GM19455 (cell line): Measurements from ENCODE around the gene C20orf173.
"Not testable (repeated sequence)": the region's sequence is repeated elsewhere in the genome, so short reads cannot be mapped to it uniquely, and the experiment has no call there.

Source experiments
- ATAC-seq: cut with Tn5 transposase; IDR thresholded peaks from one replicate; pipeline ENCODE4 v1.9.1; 2021; ENCODE audit not compliant: unreplicated experiment

The C20orf173 gene, protein sequence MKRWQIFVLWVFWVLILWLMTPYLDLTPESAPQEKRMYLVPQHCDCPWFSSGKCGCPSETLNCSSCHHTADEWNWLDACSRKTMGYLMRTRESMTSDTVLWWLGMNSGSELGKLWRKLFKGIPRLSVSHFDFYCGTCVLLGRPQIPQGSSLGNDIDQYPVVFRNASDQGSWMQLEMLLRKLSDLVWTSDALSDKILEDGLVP

DNA sequence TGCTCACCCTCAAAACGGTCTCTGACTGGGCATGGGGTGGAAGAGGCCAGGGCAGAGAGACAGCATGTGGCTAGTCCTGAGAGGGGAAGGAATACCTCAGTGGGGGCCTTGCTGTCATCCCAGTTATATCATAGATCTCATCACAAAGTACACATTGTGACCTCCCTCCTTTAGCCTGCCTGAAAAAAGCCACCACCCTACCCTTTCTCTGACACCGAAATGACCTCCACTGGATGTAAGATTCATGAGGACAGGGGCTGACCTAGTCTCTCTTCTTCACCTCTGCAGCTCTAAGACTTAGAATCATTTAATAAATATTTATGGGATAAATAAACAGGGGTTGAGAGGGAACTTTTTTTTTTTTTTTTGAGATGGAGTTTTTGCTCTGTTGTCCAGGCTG is at the start of gene C20orf173:
TSS of gene C20orf173 (minus strand) at position 101 of the 400 bp plus-strand sequence. CDS start 279 bp downstream, outside the sequence.
- ATAC-seq = no peak

DNA sequence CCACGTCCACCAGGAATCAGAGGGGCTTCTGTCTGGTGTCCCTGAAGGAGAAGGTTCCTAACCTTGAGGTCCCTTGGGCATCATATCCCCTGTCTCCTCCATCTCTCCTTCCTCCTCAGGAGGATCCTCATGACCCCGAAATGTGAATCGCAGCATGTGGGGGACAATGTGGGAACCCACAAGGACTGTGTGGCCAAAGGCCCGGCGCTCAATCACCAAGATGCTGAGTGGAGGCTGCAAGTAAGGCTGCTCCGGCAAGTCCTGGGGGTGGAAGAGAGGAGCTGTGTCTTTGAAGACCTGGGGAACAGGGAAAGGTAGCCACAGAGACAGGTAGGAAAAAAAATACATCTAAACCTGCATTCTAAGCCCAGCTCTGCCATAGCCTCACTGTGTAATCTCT is 49.7 kb upstream of the C20orf173 start:
- no peak for ATAC-seq

DNA sequence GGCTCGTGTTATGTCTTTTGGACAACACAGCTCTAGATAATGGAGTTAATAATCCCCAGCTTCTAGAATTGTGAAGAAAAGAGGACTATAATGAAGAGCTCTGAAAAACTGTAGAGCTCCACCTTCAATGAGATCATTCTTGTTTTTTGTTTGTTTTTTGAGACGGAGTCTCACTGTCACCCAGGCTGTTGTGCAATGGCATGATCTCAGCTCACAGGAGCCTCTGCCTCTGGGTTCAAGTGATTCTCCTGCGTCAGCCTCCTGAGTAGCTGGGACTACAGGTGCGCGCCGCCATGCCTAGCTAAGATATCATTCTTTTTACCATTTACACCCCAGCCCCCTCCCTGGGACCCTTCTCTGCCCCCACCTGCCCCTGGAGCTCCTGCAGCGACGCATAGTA is 49.0 kb upstream of the C20orf173 start:
- ATAC-seq = no peak

DNA sequence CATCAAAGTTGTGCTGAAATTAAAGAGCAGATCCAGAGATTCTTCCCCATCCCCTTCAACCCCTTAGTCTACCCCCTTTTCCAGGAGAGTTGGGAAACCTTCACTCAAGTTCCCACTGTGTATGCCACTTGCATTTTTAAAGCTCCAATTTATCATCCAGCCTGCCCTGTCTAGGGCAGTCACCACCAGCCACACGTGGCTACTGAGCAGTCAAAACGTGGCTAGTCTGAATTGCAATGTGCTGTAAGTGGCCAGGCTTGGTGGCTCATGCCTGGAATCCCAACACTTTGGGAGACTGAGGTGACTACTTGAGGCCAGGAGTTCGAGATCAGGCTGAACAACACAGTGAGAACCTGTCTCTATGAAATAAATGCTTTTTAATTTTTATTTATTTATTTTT is 47.4 kb upstream of the C20orf173 start:
- ATAC-seq = no peak

DNA sequence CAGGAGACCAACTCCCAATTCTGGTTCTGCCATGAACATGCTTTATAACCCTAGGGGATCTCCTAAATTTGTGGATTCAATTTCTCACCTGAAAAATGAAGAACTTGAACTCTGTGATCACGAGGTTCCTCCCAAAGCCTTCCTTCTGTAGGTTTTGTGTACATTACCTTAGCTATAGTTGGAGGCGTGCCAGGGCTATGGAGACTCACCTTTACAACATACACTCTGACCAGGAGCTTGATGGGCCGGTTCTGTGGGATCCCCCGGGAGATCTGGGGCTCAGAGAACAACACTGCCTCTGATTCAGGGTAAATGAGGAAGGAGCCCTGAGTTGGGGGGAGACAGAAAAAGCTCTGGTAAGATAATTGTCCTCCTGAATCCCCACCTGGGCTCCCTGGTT is 46.5 kb upstream of the C20orf173 start:
- no peak for ATAC-seq

DNA sequence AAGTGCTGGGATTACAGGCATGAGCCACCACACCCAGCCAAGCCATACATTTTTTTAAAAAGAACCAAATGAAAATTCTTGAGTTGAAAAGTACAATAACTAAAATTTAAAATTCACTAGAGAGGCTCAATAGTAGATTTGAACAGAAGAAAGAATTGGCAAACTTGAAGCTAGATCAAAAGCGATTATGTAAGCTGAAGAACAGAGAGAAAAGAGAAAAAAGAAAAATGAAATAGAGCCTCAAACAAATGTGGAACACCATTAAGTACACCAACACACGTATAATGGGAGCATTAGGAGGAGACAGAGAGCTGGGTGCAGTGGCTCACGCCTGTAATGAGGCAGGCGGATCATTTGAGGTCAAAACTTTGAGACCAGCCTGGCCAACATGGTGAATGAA is 43.4 kb upstream of the C20orf173 start:
- ATAC-seq = no peak

DNA sequence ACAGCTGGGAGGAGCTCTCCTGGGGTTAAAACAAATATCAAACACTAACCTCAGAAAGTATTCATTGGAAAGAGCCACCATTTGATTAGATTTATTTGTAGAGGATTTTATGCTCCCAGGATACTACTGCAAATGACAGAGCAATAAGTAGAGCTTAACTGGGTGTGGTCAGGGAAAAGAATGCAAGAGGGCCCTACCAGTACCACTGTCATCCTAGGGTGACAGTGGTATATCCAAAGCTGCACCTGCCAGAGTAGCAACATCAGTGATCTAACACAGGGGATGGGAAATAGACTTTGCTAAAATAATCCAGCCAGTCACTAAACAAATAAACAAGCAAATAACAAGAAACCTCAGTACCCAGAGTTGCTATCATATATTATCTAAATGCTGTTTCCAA is 42.1 kb upstream of the C20orf173 start:
- ATAC-seq = no peak

DNA sequence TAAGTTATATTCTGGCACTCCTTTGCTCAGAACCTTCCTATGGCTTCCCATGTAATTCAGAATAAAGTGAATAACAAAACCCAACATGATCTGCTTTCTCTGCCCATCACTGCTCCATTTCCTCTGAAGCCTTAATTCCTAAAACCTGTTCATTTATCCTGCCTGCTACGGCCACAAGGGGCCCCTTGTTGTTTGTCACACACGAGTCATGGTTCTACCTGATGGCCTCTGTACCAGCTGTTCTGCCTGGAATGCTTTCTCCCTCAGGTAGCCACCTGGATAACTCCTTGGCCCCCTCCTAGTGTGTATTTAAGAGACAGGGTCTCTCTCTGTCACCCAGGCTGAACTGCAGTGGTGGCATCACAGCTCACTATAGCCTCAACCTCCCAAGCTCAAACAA is 39.2 kb upstream of the C20orf173 start:
- ATAC-seq = no peak

DNA sequence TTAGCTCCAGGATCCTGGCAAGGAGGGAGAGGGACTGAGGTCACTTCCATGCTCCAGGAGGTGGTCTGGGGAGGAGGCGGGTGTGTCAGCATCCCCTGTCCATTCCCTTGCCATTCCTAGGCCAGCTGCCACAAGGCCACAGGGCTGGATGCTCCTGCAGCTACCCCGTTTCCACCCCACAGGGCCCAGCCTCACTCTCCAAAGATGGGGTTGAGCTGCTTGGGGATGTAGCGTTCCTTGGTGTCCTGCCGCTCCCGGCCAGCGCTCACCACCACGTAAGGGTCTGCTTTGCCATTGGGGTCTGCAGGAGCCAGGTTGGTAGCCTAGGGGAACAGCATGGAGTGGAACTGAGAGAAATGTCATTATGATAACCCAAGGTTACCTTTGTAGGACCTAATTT is 35.5 kb upstream of the C20orf173 start:
- ATAC-seq = no peak

DNA sequence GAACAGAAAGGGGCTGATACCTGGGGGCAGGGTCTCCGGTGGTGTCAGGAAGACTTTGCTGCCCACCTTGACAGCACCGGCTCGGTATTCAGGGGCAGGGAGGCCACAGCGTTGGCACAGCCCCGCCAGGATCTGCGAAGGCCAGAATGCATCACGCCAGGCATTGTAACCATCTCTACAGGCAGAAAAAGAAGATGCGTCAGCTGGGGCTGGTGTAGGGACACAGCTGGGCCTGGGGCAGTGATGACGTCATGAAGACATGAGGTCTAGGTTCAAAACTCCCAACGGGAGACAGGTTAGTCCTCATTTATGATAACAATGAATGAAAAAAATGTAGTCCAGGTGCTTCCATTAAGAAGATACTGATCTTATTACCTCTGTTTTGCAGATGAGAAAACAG is 34.4 kb upstream of the C20orf173 start:
- no peak for ATAC-seq

DNA sequence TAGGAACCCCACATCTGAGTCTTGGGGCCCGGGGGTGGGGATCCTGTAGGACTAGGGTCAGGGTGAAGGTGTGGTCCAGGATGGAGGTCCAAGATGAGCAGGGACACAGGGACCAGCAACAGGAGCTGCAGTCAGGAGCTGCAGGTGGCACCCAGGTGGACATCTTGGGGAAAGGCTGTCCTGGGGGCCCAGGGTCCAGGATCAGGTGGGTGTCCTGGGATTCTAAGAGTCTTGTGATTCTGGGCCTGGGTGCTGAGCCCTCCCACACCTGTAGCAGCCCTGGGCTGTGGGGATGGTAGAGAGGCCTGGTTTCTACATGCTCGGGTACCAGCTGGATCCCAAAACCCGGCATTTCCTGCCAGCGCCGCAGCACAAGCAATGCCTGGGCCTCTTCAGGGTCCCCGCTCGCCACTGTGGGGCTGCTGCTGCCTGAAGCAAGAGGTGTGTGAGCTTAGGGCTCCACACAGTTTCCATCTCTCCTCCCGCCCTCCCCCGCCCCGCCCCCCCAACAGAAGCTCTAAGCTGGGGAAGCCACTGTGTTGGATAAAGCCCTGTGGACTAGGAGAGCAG is 33.2 kb upstream of the C20orf173 start:
- ATAC-seq = no peak

DNA sequence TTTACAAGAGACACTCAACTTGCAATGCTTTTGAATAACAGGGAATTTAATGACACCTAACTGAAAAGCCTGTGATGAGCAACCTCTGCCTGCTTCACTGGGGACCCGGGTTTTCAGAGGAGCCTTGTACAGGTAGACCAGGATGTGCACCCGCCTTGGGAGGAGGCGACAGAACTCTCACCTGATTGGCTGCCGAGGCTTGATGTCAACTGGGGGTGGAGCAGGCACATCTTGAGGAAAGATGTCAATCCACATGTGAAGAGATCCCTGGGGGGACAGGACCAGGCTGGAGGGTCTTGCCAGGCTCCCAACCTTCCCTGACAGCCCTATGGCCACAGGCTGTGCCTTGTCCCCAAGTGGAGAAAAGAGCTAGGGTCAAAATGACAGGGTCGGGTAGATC is 32.2 kb upstream of the C20orf173 start:
- ATAC-seq = no peak

DNA sequence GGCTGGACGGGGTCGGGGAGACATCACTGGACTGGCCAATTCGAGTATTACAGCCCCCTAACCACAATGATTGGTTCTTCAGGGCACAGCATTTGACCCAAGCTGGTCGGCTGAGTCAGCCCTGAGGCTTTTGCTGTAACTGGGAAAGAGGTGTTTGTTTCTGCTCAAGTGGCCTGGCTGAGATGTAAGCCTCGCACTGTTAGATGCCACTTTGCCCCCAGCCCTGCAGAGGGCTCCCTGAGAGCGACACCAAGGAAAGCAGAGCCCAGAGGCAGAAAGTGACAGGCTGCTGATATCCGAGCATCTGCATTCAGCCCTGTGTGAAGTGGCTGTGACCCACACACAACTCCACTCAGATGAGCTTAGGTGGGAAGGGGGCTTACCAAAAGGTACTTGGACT is 31.8 kb upstream of the C20orf173 start:
- ATAC-seq = no peak

DNA sequence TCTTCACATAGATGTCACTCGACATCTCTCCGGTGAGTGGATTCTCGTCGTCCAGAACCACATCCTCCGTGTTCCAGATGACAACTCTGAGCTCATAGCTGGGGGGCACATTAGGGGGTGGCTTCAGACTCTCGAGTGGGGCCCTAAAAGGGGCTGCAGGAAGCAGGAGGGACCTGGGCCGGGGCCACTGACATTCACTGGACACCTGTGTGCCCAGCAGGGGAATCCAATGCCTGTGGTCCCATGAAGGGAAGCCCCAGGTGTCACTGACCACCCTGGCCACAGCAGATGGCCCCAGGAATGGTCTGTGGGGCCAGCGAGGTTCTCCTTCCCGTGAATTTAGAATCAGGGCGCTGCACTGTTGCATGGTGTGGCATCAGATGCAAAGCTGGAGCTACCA is 31.1 kb upstream of the C20orf173 start:
- no peak for ATAC-seq

DNA sequence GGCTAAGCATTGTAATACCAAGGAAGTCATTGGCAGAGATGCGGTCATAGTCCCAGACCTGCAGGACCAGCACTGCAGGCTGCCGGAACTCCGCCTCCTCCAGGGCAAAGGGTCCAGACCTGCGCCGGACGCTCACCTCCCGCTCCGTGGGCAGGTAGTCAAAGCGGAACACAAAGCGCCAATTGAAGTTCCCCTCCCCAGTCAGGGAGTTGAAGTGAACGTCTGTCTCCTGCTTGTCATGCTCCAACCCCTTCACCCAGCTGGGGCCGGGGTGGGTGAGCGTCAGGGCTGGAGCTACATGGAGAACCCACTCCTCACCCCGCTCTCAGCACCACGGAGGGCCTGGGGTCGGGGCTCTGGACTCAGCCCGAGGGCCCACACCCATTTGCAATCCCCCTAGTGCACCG is 30.7 kb upstream of the C20orf173 start:
- no peak for ATAC-seq

DNA sequence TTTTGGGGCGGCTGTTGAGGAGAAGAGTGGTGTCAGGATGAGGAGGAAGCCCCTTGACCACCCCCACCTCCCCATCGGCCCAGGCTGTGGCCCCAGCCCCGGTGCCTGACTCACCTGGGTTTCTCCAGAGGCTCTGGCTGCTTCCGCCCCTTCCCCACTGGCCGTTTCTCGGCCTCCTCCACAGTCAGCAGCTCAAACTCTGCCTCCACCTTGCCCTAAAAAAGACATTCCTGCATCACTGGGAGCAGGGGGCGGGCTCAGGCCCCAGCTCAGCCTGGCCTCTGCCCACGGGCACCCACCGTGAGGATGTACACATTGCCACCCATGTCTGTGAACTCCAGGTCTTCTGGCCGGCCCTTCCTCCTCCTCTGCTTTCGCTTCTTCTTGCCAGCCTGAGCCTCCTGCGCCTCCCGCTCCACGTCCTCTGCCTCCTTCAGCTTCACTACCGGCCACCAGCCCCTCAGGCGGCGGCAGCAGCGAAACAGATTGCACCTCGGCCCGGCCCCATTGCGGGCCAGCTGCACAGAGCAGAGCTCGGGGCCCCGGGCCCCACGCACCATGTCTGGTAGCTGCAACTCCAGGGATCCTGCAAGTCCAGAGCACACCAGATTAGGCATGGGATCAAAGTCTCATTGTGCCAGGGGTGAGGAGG is 29.7 kb upstream of the C20orf173 start:
- ATAC-seq = no peak

DNA sequence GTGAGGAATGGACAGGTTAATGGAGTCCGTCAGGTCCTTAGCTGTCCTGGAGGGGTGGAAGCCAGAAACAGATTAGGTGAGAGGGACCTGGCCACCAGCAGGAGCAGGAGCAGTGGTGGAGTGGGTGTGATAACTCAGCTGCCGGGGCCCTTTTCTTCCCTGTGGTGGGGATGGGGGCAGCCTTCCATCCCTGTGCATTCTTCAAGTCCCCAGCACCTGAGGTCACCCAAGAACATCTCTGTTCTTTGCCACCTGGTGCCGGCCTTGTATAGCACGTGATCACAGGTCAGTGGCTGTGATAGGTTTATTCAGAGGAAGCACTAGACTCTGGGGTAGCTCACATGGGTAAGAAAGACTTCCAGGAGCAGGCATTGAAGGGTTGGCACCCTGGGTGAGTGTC is 29.0 kb upstream of the C20orf173 start:
- ATAC-seq = no peak

DNA sequence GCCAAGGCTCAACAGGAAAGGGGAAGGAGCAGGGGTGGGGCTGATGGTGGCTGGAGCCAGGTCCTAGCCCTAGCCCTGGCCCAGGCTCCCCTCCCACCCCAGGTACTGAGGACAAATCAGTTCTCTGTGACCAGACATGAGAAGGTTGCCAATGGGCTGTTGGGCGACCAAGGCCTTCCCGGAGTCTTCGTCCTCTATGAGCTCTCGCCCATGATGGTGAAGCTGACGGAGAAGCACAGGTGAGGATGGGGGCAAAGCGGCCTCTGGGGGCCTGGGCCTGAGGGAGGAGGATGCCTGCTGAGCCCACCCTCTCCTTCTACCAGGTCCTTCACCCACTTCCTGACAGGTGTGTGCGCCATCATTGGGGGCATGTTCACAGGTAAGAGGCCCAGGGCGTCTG is 27.4 kb upstream of the C20orf173 start:
- no peak for ATAC-seq

DNA sequence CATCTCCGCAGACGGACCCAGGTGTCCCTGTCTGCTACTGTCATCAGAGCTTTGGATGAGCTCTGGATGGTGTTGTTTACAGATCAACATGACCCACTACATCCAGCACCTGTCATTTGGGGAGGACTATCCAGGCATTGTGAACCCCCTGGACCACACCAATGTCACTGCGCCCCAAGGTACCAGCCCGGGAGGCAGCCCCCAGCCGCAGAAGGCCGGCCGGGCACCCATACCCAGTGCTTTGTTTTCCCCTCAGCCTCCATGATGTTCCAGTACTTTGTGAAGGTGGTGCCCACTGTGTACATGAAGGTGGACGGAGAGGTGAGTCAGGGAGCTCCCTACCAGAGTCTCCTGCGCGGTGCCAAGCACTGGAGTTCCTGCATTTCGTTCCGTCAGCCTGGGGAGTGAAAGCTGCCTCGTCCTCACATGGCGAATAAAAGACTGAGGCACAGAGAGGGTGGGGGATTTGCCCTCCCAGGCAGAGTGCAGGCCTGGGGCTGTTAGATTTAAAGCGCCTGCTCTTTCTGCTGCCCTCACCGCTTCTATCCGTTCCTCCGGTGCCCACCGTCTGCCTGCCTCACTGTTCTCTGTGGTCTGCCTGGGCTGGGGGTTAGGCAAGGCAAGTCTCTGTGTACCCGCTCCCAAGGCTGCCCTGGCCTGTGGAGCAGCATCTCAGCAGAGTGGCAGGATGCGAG is 26.6 kb upstream of the C20orf173 start:
- ATAC-seq = no peak

DNA sequence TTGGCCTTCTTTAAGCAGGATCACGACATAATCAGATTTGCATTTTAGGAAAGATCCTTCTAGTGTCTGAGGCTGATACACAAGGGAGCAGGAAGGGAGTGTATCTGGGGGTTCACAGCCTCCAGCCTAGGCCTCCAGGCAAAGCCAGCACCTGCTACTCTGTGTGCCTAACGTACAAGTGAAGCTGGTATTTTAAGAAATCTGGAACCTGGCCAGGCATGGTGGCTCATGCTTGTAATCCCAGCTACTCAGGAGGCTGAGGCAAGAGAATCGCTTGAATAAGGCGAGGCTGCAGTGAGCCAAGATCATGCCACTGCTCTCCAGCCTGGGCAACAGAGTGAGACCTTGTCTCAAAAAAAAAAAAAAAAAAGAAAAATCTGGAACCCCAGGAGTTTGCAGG is 26.0 kb upstream of the C20orf173 start:
- not testable (repeated sequence) for ATAC-seq

DNA sequence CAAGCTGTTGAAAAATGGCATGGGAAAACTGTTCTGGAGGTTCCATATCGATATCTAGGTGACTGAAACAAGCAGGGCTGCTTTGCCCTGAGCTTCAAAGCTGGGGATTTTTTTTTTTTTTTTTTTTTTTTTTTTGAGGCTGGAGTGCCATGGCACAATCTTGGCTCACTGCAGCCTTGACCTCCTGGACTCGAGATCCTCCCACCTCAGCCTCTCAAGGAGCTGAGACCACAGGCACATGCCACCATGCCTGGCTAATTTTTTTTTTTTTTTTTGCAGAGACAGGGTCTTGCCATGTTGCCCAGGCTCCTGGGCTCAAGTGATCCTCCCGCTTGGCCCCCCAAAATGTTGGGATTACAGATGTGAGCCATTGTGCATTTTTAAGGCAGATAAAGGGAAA is 23.5 kb upstream of the C20orf173 start:
- no peak for ATAC-seq

DNA sequence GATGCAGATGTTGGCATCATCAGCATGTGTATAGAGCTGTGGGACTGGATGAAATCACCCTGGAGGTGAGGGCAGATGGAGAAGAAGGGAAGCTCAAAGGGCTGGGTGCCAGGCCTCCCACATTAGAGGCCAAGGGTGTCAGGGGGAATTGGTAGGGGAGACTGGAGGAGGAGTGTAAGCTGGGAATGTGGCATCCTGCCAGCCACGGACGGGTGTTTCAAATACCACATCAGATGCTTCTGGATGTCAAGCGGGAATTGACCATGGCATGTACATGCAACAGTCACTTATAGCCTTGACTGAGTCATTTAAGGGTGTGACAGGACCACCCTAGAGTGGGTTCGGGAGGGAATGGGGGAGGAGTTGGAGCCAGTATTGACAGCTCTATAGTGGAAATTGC is 22.1 kb upstream of the C20orf173 start:
- no peak for ATAC-seq
